Body of pancreas (tissue), 4 donors: ENCODE measurements around the gene UBE2E2.

Experiments used
- POLR2A ChIP-seq, 3 donors: fragments of 450-650 bp; IDR thresholded peaks; one replicate each; pipeline ENCODE4 v1.6.1; 2016; ENCODE audit warnings: antibody characterized with exemption in 3 of 3, mild to moderate bottlenecking in 2 of 3
- TF ChIP-seq, protein P1 (sequence below), 7 experiments: fragments of 450-650 bp in 4 of 7; fragments of 200-600 bp in 3 of 7; sonication (generic) in 3 of 7; IDR thresholded peaks; one replicate each; pipeline ENCODE4 v1.5.1; 2016 to 2019; ENCODE audit warnings: antibody characterized with exemption in 7 of 7

DNA sequence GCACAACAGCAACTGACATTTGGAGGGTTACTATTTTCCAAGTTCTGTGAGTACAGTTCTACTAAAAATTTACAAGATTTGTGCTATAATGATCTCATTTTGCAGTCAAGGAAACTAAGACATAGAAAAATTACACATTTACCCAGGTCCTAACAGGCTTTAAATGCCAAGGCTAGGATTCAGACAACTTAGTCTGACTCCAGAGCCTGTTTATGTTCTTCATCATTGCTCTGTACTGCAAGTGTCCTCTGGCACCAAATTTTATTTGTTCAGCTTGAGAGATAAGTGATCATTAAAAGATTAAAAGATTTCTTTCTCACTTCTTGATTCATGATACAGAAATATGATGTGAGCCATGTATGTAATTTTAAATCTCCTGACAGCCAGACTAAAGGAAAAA is 290.8 kb downstream of the UBE2E2 start:
- no peak for TF ChIP-seq POLR2A (IDR thresholded peaks at IDR 0.05)
- TF ChIP-seq, protein P1, sequence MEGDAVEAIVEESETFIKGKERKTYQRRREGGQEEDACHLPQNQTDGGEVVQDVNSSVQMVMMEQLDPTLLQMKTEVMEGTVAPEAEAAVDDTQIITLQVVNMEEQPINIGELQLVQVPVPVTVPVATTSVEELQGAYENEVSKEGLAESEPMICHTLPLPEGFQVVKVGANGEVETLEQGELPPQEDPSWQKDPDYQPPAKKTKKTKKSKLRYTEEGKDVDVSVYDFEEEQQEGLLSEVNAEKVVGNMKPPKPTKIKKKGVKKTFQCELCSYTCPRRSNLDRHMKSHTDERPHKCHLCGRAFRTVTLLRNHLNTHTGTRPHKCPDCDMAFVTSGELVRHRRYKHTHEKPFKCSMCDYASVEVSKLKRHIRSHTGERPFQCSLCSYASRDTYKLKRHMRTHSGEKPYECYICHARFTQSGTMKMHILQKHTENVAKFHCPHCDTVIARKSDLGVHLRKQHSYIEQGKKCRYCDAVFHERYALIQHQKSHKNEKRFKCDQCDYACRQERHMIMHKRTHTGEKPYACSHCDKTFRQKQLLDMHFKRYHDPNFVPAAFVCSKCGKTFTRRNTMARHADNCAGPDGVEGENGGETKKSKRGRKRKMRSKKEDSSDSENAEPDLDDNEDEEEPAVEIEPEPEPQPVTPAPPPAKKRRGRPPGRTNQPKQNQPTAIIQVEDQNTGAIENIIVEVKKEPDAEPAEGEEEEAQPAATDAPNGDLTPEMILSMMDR (IDR thresholded peaks at IDR 0.05): no peak
